Measurements from ENCODE around the gene PPP2R3A.
"Not testable (repeated sequence)": the region's sequence is repeated elsewhere in the genome, so short reads cannot be mapped to it uniquely, and the experiment has no call there.

DNA sequence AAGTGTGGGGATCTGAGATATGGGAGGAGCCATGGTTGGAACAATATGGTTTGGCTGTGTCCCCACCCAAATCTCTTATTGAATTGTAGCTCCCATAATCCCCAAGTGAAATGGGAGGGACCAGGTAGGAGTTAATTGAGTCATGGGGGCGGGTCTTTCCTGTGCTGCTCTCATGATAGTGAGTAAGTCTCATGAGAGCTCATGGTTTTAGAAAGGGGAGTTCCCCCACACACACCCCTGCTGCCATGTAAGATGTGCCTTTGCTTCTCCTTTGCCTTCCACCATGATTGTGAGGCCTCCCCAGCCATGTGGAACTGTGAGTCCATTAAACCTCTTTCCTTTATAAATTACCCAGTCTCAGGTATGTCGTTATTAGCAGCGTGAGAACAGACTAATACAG, 119.5 kb downstream of the PPP2R3A start:
- TF ChIP-seq, protein P1, sequence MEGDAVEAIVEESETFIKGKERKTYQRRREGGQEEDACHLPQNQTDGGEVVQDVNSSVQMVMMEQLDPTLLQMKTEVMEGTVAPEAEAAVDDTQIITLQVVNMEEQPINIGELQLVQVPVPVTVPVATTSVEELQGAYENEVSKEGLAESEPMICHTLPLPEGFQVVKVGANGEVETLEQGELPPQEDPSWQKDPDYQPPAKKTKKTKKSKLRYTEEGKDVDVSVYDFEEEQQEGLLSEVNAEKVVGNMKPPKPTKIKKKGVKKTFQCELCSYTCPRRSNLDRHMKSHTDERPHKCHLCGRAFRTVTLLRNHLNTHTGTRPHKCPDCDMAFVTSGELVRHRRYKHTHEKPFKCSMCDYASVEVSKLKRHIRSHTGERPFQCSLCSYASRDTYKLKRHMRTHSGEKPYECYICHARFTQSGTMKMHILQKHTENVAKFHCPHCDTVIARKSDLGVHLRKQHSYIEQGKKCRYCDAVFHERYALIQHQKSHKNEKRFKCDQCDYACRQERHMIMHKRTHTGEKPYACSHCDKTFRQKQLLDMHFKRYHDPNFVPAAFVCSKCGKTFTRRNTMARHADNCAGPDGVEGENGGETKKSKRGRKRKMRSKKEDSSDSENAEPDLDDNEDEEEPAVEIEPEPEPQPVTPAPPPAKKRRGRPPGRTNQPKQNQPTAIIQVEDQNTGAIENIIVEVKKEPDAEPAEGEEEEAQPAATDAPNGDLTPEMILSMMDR (IDR thresholded peaks at IDR 0.05 in 4 of 5, conservative IDR thresholded peaks at IDR 0.05 in 1 of 5), result not testable (repeated sequence)
- not testable (repeated sequence) for TF ChIP-seq POLR2A (IDR thresholded peaks at IDR 0.05)

All from gastrocnemius medialis (tissue), 4 donors.